Glutamatergic neuron (in vitro differentiated cells): ENCODE measurements around the gene SPAG9. TPM values are rescaled to one million over a fixed set of nuclear protein-coding genes. Genes with fewer than 3 reads are reported as not detected.

Experiments
- DNase-seq: peaks from one replicate; pipeline ENCODE4 v3.0.0; 2022
- H3K27ac Mint-ChIP-seq: one replicate; pipeline ENCODE4 v1.8.0; 2020; ENCODE audit warnings: mild to moderate bottlenecking, mixed read lengths, inconsistent platforms; ENCODE audit not compliant: unreplicated experiment
- H3K27me3 Mint-ChIP-seq: one replicate; pipeline ENCODE4 v1.8.0; 2020; ENCODE audit warnings: mild to moderate bottlenecking, moderate library complexity, mixed read lengths, inconsistent platforms; ENCODE audit not compliant: unreplicated experiment
- H3K36me3 Mint-ChIP-seq: one replicate; pipeline ENCODE4 v1.8.0; 2020; ENCODE audit warnings: mild to moderate bottlenecking, mixed read lengths, inconsistent platforms; ENCODE audit not compliant: unreplicated experiment
- H3K4me1 Mint-ChIP-seq: one replicate; pipeline ENCODE4 v1.8.0; 2020; ENCODE audit warnings: mild to moderate bottlenecking, low read depth, mixed read lengths, inconsistent platforms; ENCODE audit not compliant: unreplicated experiment
- H3K4me3 Mint-ChIP-seq: one replicate; pipeline ENCODE4 v1.8.0; 2020; ENCODE audit warnings: mild to moderate bottlenecking, mixed read lengths, inconsistent platforms; ENCODE audit not compliant: unreplicated experiment
- H3K9me3 Mint-ChIP-seq: one replicate; pipeline ENCODE4 v1.8.0; 2020; ENCODE audit warnings: mild to moderate bottlenecking, moderate library complexity, mixed read lengths, inconsistent platforms; ENCODE audit not compliant: unreplicated experiment
- CTCF ChIP-seq: fragments of 200-600 bp; sonication (generic); IDR thresholded peaks from one replicate; pipeline ENCODE4 v1.5.0; 2021; ENCODE audit not compliant: partially characterized antibody, unreplicated experiment
- total RNA-seq: library from RNA; stranded (reverse); fragmentation: NEBNext Ultra II Directional; extraction: Animal tissue kit (Norgen Biotek cat#: 25700); gene quantifications from one replicate; pipeline ENCODE4 v1.2.1, GENCODE V29; 2021; ENCODE audit not compliant: unreplicated experiment

Gene SPAG9
- total RNA-seq, 1 donor from 2014 or later: 327 TPM

- Mint-ChIP-seq H3K4me3 (no peak overlapping the region), H3K4me1 (peaks cover 28% of the 10 kb centered on the region), H3K36me3 (peaks cover 6% of the 10 kb centered on the region), H3K27me3 (peaks cover 5% of the 10 kb centered on the region), H3K9me3 (peaks cover 13% of the 10 kb centered on the region), H3K27ac (peak overlapping the region; percentile 65)
- DNase-seq: no peak
- TF ChIP-seq CTCF: no peak
Measured at GRCh38 chr17:50924800-50925199, 195.9 kb downstream of the SPAG9 start.

DNA sequence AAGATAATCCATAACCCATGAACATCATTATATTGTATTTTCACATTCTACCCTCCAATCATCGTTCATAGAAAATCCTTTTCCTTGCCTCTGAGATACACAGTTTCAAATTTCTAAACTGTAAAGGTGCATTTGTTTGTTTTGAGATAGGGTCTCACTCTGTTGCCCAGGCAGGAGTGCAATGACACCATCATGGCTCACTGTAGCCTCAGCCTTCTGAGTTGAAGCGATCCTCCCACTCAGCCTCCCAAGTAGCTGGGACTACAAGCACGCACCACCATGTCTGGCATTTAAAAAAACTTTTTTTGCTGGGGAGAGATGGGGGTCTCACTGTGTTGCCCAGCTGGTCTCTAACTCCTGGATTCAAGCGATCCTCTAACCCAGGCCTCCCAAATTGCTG lies 196.4 kb downstream of the SPAG9 start:
- TF ChIP-seq CTCF: no peak
- H3K4me3 Mint-ChIP-seq: no peak overlapping the region
- H3K27me3 Mint-ChIP-seq: peaks cover 7% of the 10 kb centered on the region
- DNase-seq: no peak
- peaks cover 29% of the 10 kb centered on the region for H3K4me1 Mint-ChIP-seq
- H3K36me3 Mint-ChIP-seq: peaks cover 6% of the 10 kb centered on the region
- H3K27ac Mint-ChIP-seq: no peak overlapping the region
- H3K9me3 Mint-ChIP-seq: peaks cover 11% of the 10 kb centered on the region

GRCh38 chr17:50923611-50924010 lies 197.1 kb downstream of the SPAG9 start:
- Mint-ChIP-seq H3K9me3 (peaks cover 11% of the 10 kb centered on the region), H3K4me1 (peaks cover 29% of the 10 kb centered on the region), H3K4me3 (no peak overlapping the region), H3K27me3 (peaks cover 7% of the 10 kb centered on the region), H3K36me3 (peaks cover 6% of the 10 kb centered on the region), H3K27ac (no peak overlapping the region)
- DNase-seq: no peak
- no peak for TF ChIP-seq CTCF

GRCh38 chr17:50922721-50923405 lies 197.8 kb downstream of the SPAG9 start:
- H3K27me3 Mint-ChIP-seq: peaks cover 7% of the 10 kb centered on the region
- no peak for DNase-seq
- H3K36me3 Mint-ChIP-seq: peaks cover 6% of the 10 kb centered on the region
- H3K9me3 Mint-ChIP-seq: peaks cover 8% of the 10 kb centered on the region
- H3K4me1 Mint-ChIP-seq: peaks cover 24% of the 10 kb centered on the region
- H3K27ac Mint-ChIP-seq: no peak overlapping the region
- no peak for TF ChIP-seq CTCF
- no peak overlapping the region for H3K4me3 Mint-ChIP-seq

DNA sequence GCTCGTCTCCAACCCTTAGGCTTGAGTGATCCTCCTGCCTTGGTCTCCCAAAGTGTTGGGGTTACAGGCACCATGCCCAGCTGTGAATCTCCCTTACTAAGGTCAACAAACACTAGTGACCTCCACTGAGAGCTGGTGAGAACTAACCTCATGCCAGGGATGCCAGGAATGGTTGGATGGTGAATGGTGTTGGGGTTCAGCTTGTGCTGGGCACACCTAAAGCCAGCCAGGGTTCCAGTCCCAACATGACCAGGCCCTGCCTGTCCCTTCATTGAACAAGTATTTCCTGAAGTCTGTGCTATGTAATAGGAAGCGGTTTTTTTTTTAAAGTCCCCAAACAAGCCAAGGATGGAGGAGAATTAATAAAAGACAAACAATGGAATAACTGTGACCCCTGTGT lies 198.6 kb downstream of the SPAG9 start:
- TF ChIP-seq CTCF: no peak
- H3K27ac Mint-ChIP-seq: no peak overlapping the region
- no peak overlapping the region for H3K4me3 Mint-ChIP-seq
- peaks cover 7% of the 10 kb centered on the region for H3K27me3 Mint-ChIP-seq
- H3K9me3 Mint-ChIP-seq: peaks cover 7% of the 10 kb centered on the region
- peaks cover 23% of the 10 kb centered on the region for H3K4me1 Mint-ChIP-seq
- H3K36me3 Mint-ChIP-seq: no peaks in the 10 kb centered on the region
- no peak for DNase-seq
